Measurements from ENCODE around the gene ARSH.

- TF ChIP-seq ELF1 (IDR thresholded peaks at IDR 0.05; ENCODE audit: borderline replicate concordance, low read depth) (no peak), CTCF (IDR thresholded peaks at IDR 0.05 in 2 of 3, conservative IDR thresholded peaks at IDR 0.05 in 1 of 3; ENCODE audit: borderline replicate concordance in 1 of 3, insufficient read depth in 1 of 3, low read depth in 2 of 3, low read length in 2 of 3) (no peak), MAX (IDR thresholded peaks at IDR 0.05) (no peak), SRF (IDR thresholded peaks at IDR 0.05; ENCODE audit: low read depth) (no peak), POLR2AphosphoS5 (IDR thresholded peaks at IDR 0.05; ENCODE audit: low read depth, low read length) (no peak), EZH2phosphoT487 (IDR thresholded peaks at IDR 0.05; ENCODE audit: borderline replicate concordance) (no peak)
Measured at GRCh38 chrX:2967012-2967411, 39.3 kb upstream of the ARSH start.
